NCI-H345 (cell line): ENCODE measurements around the gene BLACAT1.
"Not testable (repeated sequence)": the region's sequence is repeated elsewhere in the genome, so short reads cannot be mapped to it uniquely, and the experiment has no call there.

ENCODE experiments used
- DNase-seq: peaks from one replicate; lab custom pipeline; 2025; lab: John Stamatoyannopoulos, UW

The BLACAT1 gene

DNA sequence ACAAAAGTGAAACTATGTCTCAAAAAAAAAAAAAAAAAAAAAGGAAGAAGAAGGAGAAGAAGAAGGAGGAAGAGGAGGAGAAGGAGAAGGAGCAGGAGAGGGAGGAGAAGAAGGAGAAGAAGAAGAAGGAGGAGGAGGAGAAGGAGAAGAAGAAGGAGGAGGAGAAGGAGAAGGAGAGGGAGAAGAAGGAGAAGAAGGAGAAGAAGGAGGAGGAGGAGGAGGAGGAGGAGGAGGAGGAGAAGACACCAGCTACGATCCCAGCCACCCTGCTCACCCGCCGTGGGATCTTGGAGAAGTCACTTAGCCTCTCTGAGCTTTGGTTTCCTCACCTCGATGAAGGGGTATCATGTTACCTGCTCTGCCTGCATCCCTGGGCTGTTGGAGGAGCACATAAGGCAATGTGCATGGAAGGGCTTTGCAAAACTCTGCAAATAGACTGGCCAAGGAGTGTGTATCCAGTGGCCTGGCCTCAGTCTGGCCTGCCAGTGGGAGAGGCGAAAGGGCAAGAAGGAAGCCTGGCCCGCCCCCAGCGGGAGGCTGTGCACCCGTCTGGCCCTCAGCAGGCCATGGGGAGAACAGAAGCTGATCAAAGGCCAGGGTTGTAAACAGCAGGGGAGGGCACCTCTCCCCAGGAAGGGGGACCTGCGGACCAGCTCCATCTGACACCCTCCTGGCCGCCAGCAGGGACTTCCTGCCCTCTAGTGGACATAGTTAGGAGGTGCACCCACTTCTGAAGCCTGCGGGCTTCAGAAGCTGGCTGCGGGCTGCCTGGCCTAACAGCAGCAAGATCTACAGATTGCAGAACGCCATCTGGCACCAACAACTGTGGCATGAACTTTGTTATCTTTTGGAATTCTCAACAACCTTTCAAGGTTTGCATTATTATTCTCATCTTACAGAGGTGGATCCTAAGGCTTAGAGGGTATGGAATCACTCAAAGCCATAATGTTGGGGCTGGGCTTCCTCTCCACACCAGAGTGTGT lies 29.4 kb upstream of the BLACAT1 start:
- peak; percentile 76 for DNase-seq

GRCh38 chr1:205483372-205483771 lies 27.5 kb upstream of the BLACAT1 start:
- DNase-seq, result no peak

DNA sequence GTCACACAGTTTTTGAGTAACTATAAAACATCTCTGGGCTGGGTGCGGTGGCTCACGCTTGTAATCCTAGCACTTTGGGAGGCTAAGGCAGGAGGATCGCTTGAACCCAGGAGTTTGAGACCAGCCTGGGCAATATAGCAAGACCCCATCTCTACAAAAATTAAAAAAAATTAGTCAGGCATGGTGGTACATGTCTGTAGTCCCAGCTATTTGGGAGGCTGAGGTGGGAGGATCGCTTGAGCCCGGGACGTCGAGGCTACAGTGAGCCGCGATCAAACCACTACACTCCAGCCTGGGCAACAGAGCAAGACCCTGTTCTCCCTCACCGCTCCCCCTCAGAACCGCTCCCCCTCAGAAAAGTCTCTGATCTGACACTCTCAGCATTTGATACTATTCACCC lies 26.7 kb upstream of the BLACAT1 start:
- not testable (repeated sequence) for DNase-seq

DNA sequence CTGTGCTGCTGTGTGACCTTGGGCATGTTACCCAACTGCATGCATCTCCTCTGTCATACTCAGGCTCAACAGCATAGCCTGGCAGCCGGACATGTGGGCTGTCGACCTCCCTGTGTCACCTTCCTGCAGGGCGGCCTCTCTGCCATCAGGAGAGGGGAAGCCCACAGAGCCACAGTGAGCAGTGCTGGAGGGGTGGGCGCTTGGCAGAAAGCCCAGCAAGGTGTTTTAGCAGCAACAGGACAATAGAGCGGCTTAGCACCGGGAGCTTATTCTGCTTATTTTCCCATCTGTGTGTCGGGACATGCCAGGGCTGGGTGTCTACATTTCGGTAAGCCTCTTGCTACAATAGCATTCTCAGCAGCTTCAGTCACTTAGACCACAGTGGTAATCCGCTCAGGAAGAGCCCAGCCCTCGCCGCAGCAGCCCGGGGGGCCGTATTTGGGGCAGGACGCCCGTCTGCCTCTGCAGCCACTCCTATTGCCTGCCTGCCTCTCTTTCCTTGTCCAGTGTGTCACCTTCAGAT lies 25.8 kb upstream of the BLACAT1 start:
- DNase-seq, result peak; percentile 68

DNA sequence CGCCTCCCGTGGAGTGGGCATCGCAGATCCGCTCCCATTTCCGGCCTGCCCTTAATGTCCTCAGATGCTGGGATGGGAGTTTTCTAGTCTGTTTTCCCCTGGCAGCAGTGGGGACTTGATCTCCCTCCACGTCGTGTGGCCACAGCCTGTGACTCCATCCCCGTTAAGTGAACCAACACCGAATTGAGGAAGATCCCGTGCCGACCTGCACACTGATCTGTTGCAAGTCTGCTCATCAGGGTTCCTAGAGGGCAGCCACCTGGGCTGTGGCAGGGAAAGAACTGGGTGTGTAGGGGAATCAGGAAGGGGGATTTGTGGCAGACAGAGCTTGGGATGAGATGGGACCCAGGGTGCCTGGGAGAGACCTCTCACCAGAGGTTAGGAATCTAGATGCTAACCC lies 25.4 kb upstream of the BLACAT1 start:
- DNase-seq, result no peak

DNA sequence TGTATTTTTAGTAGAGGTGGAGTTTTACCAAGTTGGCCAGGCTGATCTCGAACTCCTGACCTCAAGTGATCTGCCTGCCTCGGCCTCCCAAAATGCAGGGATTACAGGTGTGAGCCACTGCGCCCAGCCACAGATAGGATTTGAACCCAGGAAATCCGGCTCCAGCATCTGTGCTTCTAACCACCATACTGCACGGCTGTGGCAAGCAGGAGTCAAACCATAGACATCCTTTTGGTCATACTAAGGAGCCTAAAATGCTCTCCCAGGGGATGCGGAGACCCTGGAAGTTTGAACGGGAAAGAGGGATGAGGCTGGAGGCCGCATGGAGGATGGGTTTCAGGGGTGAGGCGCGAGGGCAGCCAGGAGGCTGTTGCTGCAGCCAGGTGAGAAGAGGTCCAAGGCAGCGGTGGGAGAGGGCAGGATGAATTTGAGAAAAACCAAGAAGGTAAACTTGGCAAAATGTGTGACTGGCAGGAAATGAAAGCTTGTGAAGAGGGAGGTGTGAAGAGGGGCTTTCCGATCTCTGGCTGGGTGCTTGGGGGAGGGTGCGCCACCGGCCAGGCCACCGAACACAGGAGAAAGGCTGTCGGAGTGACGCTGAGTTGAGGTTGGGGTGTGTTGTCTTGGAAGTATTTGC lies 24.6 kb upstream of the BLACAT1 start:
- no peak for DNase-seq

- DNase-seq, result not testable (repeated sequence)
Measured at GRCh38 chr1:205478985-205479384, 23.1 kb upstream of the BLACAT1 start.

DNA sequence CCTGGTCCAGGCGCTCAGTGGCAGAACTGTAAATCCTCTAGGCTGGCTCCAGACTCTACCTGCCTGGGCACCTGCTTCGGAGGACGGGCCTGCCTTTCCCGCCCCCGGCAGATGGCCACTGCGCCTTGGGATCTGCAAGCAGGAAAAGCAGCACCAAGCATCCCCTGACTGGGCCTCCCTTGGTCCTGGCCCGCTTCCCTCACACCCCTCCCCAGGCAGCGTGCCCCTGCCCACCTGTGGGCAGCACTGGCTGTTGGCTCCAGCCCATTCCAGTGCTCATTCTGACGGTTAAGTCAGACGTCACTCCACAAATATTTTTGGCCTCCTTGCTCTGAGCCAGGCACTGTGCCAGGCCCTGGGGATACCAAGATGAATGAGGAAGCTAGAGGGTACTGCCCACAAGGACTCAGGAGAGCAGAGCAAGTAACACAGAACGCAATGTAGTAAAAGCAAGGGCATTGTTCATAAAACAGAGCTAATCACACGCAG lies 22.0 kb upstream of the BLACAT1 start:
- peak; percentile 39 for DNase-seq

DNA sequence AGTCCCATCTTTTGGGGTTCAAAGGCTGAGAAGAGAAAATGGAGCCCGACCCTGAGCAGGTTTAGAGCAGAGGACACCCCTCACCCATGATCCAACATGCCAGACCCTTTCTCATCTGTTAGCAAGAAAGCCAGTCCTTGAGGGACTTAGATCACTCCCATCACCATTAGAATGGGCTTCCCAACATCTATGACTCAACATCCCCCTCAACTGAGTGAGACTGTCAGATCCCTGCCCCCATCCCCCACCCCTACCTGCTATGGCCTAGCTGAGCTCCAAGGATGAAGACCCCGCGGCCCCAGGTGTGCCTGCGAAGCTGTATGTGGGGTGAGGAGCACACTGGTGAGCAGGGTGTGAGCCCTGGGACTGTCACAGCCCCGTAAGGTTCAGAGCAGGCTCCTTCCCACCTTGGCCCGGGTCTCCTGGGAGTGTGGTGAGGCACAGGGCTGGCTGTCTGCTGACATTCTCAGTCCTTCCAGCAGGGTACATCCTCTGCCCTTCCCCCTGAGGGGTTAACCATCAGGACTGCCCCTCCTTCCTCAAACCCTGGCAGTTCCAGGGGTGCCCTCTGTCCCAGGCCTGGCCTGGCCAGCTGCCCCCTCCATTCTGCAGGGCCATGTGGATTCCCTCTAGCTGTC lies 21.4 kb upstream of the BLACAT1 start:
- no peak for DNase-seq

GRCh38 chr1:205476648-205477047 lies 20.8 kb upstream of the BLACAT1 start:
- DNase-seq, result no peak

DNA sequence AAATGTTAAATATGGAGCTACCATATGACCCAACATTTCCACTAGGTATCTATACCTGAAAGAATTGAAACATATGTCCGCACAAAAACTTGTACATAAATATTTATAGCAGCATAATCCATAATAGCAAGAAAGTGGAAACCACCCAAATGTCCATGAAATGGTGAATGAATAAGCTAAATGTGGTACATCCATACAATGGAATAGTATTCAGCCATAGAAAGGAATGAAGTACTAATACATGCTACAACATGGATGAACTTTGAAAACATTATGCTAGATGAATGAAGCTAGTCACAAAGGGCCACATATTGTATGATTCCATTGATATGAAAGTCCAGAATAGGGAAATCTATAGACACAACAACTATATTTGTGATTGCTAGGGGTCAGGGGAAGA lies 20.0 kb upstream of the BLACAT1 start:
- DNase-seq, result no peak

GRCh38 chr1:205474571-205474970 lies 18.7 kb upstream of the BLACAT1 start:
- DNase-seq, result no peak

DNA sequence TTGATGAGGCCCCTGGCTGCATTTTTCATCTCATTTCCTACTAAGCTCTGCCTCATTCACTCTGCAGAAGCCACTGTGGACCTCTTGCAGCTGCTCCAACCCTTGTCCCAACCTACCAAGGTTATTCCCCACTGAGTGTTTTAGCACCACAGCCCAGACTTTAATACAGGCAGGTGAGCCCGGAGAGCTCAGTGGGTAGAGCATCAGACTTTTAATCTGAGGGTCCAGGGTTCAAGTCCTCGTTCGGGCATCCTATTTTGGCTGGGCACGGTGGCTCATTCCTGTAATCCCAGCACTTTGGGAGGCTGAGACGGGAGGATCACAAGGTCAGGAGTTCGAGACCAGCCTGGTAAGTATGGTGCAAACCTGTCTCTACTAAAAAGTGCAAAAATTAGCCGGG lies 18.1 kb upstream of the BLACAT1 start:
- no peak for DNase-seq

DNA sequence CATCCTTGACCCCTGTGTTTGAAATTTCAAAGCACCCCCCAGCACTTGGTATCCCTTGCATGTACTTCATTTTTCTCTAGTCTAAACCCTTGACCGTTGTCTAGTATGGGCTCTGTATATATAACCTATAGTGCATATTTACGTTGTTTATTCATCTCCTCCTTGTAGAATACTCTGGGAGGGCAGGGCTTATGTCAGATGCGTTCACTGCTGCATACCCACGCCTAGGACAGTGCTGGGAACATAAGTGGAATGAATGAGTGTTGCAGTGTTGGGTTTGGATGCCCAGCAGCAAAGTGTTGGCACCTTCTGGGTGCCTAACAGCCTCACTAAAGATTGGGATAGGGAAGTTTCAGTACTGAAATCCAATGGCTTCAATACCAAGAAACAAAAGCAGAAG lies 17.6 kb upstream of the BLACAT1 start:
- DNase-seq, result no peak

DNA sequence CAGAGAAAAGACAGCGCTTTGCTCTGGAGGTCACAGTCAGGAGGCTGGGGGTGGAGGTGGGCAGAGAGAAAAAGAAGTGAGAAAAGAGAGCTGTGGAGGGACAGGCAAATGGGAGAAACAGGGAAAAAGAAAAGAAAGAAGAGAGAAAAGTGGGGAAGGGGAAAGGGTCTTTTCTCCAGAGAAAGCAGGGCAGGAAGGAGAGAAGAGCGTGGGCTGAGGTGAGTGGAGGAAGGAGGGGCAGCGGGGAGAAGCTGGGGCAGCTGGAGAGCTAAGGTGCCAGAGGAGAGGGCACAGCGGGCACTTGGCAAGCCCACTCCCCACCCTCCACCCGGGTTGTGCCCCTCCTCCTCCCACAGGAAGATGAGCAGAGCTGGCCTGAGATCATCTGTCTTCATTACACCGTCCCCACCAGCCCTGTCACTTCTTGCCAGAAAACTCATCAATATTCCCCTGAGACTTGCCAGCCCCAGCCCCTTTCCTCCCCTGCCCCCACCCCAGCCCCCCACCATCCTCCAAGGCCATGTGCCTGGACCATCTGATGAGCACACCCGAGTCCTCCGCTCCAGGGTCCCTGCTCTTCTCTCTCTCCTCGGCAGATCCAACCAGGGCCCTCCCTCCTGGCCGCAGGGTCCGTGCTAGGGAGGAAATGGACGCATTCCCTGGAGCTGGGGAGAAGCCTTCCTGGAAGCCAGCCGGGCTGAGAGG lies 17.0 kb upstream of the BLACAT1 start:
- no peak for DNase-seq

GRCh38 chr1:205470131-205470530 lies 14.3 kb upstream of the BLACAT1 start:
- DNase-seq, result no peak

DNA sequence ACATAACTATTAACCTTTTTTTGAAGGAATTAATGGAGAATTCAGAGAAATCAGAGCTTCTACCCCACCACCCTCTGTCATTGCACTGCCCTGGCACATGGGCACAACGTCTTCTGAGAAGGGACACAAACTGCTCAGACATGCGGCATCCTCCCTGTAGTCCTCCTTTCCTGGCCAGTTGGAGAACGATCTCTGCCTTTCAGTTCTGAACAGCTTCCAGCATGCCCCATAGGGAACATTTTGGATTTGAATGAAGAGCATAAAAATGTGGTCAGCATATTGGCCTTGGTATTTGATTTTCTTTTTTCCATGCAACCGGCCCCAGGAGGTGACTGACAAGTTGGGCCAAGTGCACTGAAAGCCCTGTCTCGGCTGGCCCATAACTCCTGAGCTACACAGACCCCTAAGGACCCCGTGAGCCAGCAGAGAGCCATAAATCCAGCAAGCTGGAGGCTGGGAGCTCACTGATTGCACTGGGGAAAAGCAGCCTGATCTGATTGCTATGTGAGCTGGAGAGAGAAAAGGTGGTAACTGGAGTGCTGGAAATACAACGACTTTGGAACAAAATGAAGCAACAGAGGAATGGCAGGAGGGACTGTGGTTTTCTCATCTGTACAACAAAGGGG lies 10.9 kb upstream of the BLACAT1 start:
- DNase-seq, result no peak

DNA sequence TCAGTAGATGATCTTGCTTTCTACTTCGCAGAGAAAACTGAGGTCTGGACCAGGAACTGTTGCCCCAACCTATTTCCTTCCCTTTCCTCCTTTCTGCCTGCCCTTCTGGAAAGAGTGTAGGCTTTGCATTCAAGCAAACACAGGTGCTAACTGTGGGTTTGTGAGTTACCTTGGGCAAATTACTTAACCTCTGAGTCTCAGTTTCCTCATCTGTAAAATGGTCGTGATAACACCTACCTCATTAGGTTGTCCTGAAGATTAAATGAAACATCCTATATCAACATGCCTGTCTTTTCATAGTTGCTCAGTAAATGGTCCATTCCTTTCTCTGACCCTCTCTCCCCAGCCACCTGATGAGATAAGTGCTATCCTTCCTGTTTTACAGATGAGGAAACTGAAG lies 9.5 kb upstream of the BLACAT1 start:
- DNase-seq, result no peak

GRCh38 chr1:205458777-205459566 lies 3.1 kb upstream of the BLACAT1 start:
- no peak for DNase-seq
